NCI-H460 (cell line): ENCODE measurements around the gene HNRNPAB. TPM values are rescaled to one million over a fixed set of nuclear protein-coding genes. Genes with fewer than 3 reads are reported as not detected.

Experiments
- DNase-seq: peaks from one replicate; pipeline ENCODE4 v3.0.0-alpha.2; 2016; ENCODE audit warnings: low read depth; ENCODE audit errors: extremely low read depth
- total RNA-seq: library from RNA; depleted of rRNA; stranded (reverse); fragments of >200 nt; shearing (Covaris generic); gene quantifications from 2 replicates; pipeline ENCODE4 v1.2.3, GENCODE V29; 2014

Gene HNRNPAB
- total RNA-seq, 1 experiment from 2014 or later: 135 TPM

DNA sequence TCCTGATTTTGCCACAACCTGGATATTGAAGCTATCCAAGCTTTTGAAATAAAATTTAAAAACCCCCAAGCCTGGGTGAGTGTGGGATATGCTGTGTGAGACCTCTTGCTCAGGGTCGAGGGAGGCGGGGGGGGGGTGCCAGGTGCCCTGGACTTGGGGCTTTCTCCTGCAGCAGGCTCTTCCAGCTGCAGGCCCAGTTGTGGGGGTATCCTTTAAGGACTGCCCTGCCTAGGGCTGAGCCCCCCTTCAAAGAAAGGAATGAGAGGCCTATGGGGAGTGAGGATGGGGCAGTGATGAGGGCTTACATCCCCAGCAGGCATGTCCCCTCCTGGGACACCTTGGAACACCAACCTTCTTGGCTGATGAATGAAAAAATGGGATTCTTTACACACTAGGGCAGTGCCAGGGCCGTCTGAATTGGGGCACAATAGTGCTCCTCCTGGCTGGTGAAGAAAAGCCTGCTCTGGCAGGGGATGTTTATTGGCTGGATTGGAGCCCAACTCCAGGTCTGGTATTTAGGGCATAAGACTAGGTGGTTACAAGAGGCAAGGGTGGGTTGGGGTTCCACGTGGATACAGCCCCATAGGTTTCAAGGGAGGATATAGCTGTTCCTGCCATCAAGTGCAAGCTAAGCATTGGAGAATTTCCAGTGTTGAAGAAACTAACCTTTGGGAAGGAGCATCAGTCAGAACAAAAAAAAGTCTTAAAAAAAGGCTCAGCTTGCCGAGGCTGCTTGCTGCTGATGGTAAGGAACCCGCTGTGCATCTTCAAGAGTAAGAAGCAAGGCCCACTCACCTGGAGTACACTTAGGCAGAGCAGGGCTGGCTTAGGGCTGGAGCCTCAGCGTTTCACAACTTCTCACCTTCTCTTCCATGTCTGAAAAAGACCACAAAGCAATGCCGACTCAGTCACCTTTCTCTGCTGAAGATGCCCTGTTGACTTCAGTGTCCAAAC is 7.0 kb downstream of the HNRNPAB start:
- no peak for DNase-seq

DNA sequence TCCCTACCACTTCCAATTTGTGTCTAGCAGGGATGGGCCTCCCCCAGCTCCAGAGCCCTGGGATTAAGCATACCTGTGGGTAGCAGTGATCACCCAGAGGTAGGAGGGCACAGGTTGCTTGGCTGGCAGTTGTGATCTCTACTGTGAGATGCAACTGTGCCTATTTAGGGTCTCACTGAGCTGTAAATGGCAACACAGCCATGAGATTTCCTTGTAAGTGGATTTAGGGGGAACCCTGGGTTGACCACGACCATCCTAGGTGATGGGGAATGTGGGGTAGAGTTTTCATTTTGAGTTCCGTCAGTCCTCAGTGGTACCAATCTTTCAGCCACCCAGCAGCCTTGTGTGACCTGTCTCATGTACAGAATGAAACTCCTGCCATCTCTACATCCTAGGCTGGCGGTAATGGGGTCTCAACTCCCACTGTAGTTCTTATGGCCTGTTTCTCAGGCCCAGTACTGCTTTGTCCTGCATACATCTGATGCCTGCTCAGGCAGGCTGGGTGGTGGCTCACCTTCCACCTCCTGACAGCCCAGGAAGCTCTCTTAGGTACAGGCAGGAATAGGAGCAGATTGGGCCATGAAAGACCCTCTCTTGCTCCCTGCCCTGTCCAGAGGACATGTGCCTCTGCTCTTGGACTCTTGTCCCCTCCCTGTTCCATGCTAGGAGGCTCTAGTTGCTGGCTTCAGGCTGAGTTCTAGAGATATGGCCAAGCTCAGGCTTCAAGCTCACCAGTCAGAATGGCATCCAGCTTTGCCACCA is 8.1 kb downstream of the HNRNPAB start:
- DNase-seq: no peak

DNA sequence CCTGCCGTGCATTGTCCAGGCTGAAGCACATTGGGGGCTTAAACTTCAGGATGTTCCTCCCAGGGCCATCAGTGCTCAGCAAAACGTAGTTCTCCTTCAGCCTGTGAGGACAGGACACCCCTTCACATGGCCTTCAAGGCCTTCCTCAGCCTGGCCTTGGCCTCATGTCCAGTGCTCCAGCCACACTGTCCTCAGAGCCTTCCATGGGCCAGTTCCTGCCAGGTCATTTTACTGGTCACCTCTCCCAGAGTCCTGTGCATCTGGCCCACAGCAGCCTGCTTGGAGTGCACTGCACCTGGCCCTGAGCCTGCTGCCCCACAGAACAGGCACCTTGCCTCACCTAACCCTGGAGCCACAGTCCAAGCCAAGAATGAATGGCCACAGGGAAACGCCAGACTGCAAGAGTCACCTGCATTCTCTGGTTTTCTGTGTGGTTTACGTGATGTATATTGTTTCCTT is 8.7 kb downstream of the HNRNPAB start:
- no peak for DNase-seq

DNA sequence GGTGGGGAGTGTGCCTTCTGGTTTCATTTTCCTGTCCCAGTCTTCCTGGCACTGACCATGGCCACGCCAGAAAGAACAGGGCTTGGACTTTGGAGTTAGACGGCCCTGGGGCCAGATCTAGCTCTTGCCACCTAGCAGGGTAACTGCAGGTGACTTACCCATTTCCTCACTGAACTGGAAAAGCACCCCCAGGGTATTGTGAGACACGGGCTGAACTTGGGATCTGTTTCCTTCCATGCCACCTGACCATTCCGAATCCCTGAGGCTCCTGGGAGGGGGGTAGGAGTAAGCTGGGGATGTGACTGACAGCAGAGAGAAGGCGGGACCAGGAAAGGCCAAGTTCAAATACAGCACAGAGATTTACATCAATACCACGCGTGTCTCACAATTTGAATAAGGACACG is 9.4 kb downstream of the HNRNPAB start:
- no peak for DNase-seq

DNA sequence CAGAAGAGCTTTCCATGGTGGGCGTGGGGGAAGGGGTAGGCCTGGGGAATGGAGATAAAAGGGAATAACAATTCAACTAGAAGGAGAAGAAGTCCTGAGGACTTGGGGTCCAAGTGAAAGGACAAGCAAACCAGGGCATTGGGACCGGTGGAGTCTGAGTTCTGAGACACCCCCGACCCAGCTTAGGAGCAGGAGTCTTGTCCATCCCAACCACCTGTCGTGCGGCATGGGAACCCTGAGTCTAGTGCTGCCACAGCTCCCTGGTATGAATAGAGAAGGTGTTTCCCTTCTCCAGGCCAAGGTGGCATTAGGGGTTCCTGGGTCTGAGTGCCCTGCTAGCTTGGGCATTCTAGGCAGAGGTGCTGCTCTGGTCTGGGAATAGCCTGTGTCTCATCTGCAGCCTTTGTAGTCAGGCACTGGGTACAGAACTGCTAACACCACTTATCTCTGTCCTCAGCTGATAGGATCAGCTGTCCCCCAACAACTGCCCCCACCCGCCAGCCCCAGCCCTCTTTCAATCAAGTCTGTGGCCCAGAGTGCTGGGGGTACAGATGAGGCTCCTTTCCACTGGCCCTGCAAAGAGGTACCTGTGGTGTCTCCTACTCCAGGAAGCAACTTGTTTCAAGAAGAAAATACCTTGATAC is 9.9 kb downstream of the HNRNPAB start:
- no peak for DNase-seq

DNA sequence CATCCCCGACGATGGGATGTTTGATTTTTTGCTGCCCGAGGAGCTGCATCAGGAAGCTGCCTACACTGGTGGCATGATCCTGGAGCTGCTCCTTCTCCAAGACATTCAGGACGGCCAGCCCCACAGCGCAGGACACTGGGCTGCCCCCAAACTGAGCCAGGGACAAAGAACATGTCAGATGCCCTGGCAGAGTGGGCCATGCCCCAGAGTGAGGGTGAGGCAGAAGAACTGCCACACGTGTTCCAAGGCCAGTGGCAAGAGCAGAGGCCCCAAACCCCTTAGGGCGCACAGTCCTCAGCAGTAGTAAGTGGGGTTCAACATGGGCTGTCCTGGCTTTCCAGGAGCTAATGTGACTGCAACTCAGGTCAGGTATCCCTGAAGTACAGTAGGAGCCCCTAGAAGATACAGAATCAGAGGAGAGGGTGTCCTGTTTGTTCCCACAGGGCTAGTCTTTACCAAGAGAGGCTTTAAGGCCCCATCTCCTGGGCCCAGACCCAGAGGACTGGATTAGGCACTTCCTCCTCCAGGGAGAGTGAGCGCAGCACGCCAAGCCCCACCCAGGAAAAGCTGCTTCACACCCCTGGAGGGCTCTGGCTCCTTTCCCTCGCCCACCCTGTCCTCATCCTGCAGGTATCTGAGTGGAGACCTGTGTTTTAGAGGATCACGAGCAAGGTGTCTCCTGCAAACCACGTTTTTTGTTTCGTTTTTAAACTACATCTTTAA is 11.1 kb downstream of the HNRNPAB start:
- no peak for DNase-seq

DNA sequence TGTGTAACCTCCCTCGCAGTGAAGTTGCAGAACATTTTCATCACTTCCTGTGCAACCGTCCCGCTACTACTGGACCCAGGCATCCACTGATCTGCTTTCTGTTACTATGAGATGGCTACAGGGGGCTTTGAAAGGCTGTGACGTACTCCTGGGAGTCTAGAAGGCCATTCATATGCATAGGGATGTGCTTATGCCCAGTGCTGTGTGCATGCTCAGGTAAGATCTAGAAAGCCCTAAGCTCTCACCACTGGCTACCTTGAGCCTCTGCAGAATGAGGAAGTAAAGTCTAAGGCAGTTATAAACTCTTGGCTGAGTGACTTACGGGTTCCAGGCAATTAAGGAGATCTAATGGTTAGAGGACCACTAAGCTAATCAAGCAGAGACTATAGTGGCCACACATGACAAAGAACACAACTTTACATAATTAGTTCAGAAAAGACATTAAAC is 11.8 kb downstream of the HNRNPAB start:
- no peak for DNase-seq

DNA sequence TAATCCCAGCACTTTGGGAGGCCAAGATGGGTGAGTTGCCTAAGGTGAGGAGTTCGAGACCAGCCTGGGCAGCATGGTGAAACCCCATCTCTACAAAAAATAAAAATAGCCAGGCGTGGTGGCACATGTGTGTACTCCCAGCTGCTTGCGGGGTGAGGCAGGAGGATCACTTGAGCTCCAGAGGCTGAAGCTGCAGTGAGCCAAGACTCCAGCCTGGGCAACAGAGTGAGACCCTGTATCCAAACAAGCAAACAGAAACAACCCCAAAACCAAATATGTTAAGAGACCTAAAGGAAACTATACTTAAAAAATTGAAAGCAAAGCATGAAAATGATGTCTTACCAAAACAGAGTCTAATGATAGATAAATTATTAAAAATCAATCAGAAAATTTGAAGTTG is 12.4 kb downstream of the HNRNPAB start:
- no peak for DNase-seq

DNA sequence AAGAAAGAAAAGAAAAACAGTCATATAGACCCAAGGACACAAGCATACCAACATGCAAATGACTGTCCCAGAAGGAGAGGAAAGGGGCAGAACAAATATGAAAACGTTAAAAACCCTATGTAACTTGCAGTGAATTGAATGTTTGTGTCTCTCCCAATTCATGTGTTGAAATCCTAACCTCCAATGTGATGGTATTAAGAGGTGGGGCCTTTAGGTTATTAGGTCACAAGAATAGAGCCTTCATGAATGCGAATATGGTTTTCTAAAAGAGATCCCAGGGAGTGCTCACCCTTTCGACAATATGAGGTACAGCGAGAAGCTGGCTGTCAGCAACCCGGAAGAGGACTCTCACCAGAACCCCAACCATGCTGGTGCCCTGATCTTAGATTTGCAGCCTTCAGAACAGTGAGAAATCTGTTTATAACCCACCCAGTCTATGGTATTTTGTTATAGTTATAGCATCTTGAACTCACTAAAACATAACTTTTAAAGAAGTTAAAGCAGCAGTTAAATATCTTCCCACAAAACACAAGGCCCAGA is 14.0 kb downstream of the HNRNPAB start:
- no peak for DNase-seq

DNA sequence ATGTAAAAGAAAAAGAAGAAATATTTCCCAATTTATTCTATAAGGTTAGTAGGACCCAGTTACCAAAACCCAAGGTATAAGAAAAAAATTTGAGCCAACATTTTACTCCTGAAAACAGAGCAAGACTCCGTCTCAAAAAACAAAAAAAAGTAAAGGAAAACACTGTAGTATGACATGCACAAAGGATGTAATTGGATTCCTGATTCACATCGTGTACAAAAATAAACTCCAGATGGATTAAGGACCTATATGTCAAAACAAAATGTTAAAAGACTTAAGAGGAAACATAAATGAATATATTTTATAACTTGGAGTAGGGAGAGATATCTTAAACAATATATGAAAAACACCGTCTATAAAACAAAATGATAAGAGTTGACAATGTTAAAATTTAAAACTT is 14.5 kb downstream of the HNRNPAB start:
- no peak for DNase-seq

DNA sequence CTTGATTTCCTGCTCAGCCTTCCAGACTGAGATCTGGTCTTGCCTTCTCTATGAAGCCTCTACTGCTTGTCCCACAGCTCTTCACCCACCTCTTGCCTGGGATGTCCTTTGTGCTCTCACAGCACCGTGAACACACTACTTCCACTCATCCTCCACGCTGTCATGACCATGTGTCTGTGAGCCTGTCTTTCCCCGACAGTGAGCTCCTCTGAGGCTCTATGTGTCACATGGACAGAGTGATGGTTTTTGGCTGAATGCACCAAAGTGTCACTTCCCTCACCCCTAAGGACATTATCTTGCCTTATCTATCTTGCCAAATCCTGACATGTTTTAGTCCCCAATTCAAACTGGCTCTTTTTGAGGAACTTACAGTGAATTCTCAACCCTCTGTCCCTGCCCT is 16.9 kb downstream of the HNRNPAB start:
- DNase-seq: no peak

DNA sequence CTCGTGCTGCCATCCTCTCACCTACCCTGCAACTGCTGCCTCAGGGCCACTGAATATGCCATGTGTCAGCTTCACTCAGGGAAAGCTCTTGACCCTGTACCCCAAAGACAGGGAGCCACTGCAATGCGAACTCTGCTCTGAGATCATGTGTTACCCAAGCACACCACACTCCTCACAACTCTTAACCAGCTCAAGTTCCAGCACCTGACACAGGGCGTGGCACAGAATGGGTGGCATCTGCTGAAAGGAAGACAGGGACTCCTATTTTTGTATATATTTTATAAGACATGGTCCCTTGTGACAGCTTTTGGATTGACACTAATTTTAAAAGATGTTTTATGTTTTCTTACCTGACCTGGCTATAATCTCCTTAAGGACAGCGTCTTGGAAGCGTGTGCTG is 17.5 kb downstream of the HNRNPAB start:
- no peak for DNase-seq

DNA sequence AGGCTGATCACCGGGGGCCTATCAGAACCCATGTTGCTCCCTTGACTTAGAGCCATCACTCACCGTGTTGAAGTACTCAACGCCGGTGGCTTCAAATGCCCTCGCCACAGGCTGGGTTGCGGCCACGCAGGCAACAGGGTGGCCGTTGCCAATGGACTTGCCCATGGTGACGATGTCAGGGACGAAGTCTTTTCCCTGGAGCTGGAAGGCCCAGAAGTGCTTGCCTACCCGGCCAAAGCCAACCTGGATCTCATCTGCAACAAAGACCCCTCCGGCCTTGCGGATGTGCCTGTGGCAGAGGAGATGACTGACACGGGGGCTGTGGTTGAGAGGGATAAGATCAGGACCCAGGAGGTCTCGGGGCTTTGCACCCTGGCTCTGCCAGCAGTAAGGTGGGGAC is 18.0 kb downstream of the HNRNPAB start:
- DNase-seq: no peak

DNA sequence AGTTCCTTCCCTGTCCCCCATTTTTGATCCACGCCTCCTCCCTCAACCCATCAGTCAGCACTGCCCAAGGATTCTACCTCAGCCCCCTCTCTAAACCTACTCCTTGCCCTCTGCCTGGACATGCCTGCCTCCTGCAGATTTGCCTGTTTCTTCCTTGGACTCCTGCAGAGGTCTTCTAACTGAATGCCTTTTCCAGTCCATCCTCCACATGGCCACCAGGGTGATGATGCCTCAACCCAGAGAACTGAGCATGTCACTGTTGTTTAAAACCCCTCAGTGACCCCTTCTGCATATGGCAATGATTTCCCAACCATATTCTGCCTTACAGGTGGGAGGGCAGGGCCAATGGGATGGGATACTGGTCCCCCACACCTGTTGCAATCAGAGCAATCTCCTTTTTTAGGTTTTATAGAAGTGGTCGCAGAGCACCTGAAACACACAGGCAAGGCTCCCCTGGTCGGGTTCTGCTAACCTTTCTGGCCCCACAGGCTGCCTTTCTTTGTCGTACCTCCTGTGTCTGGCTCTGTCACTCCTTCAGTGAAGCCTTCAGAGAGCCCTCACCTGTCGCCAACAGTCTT is 19.0 kb downstream of the HNRNPAB start:
- no peak for DNase-seq

DNA sequence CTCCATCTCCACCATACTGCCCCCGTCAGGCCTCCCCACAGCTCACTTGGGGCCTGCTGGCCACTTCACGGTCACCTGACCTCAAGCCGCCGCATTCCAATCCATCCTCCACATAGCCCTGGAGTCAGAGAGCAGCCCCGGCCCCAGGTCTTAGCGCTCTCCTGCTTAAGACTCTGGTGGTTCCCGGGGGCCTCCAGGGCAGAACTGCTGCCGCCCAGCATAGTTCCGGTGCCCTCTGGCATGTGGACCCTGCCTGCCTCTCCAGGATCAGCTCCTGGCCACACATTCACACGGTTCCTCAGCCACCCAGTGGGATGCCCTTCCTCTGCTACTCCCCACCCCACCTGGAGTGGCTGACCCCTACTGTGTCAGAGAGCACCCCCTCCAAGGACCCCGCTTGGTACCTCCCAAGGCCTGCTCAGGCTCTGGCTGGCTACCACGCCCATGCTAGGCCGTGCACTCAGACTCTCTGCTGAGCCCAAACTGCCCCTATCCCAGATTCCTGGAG is 19.5 kb downstream of the HNRNPAB start:
- no peak for DNase-seq

DNA sequence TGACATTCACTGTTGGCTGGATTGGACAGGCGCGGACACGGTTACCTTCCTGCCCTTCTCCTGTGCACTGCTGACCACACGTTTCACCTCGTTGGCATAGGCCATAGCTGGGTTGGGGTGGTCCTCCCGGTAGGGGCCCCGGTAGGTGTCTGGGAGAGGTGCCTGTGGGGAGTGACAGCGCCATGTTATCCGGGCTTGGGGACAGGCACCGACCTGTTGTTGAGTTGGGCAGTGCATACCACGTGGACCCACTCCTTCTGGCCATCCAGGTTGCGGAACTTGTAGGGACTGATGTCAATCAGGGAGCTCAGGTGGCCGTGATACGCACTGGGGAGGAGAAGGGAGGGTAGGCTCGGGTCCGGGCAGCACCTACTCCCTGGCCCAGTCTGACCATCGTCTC is 20.1 kb downstream of the HNRNPAB start:
- no peak for DNase-seq

DNA sequence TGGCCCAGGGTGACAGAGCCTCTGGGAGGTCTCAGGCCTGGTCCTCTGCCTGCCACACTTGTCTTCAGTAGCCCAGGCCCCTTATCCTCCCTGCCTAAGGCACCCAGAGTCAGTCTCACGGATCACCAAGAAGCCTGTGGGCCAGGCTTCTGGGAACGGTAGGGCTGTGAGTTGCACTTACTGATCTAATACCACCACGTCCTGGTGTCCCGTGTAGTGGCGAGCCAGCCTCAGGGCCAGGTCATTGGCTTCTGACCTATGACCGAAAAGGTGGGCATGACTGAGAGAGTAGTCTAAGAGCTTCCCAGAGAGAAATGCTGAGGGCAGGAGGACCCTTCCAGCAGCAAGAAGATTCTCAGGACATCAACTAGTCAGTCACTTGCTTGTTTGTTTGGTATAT is 20.8 kb downstream of the HNRNPAB start:
- no peak for DNase-seq

DNA sequence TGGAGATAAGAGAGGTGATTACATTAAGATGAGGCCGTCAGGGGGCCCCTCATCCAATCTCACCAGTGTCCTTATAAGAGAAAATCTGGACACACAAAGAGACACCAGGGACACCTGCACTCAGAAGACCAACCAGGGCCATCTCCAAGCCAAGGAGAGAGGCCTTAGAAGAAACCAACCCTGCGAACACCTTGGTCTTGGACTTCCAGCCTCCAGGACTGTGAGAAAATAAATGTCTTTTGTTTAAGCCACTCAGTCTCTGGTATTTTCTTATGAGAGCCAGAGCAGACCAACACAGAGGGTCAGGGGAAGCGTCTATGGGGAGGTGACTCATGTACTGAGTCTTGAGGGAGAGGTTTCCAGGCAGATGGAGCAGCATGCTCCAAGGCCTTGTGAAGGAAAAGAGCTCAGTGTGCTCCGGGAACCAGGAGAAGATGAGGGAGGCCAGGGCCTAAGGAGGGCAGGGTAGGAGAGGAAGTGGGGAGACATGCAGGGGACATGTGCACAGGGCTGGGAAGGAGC is 22.9 kb downstream of the HNRNPAB start:
- DNase-seq: no peak

DNA sequence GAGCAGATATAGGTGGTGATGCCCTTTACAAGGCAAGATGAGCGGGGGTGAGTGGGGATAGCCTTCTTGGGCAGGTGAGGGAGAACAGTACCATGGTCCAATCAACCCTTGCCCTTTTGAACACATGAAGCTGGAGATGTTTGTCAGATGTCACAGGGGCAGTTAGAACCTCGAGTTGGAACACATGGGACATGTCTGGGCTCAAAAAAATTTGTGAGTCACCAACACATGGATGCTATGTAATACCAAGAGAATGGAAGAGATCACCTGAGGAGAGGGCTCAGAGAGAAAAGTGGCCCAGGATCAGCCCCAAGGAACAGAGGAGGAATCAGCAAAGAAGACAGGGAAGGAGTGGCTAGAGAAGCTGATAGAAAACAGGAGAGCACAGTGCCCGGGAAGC is 23.6 kb downstream of the HNRNPAB start:
- DNase-seq: no peak
